HG03196 (cell line): ENCODE data around the gene SNRPD3.

Experiments
- ATAC-seq: cut with Tn5 transposase; IDR thresholded peaks from one replicate; pipeline ENCODE4 v1.9.1; 2021; ENCODE audit not compliant: unreplicated experiment

Gene SNRPD3

GRCh38 chr22:24566899-24567511 lies 11.2 kb downstream of the SNRPD3 start:
- ATAC-seq: no peak

DNA sequence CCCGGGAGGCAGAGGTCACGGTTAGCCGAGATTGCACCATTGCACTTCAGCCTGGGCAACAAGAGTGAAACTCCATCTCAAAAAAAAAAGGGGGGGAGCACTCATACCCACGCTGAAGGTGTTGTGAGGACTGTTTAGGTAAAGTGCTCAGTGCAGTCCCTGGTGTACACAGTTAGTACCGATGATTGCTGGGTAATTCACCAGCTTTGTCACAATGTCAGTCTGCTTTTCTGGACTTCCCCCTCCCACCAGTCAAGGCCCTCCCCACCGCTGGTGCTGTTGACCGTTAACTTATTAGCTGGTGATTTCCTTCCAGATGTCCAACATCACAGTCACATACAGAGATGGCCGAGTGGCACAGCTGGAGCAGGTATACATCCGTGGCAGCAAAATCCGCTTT lies 11.9 kb downstream of the SNRPD3 start:
- no peak for ATAC-seq

DNA sequence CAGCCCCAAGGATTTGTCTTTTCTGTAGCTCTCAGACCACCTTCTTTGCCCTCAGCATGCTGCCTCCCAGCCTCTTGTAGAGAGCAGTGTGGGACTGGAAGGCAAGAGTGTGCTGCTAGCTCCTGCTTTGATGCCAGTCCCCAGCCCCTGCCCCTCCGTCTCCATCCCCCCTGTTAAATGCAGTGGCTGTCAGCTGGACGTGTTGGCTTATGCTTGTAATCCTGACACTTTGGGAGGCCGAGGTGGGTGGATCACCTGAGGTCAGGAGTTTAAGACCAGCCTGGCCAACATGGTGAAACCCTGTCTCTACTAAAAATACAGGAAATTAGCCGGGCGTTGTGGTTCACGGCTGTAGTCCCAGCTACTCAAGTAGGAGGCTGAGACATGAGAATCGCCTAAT lies 15.5 kb downstream of the SNRPD3 start:
- no peak for ATAC-seq

DNA sequence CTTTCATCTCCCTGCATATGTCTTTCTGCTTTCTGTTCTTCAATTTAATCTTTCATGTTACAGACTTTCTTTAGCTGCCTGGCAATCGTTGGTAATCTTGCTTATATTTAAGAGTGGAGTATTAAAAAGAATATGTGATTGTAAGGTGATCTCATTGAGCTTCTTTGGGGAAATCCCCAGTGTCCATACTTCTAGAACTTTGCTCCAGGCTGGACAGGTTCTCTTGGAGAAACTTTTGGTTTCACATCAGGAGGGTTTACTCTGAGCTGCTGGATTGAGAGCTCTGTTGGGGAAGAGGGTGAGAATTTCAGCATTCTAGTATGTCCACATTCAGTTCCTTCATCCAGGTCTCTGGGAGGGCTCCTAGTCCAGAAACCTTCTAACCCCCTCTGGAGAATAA lies 21.0 kb downstream of the SNRPD3 start:
- ATAC-seq: no peak

DNA sequence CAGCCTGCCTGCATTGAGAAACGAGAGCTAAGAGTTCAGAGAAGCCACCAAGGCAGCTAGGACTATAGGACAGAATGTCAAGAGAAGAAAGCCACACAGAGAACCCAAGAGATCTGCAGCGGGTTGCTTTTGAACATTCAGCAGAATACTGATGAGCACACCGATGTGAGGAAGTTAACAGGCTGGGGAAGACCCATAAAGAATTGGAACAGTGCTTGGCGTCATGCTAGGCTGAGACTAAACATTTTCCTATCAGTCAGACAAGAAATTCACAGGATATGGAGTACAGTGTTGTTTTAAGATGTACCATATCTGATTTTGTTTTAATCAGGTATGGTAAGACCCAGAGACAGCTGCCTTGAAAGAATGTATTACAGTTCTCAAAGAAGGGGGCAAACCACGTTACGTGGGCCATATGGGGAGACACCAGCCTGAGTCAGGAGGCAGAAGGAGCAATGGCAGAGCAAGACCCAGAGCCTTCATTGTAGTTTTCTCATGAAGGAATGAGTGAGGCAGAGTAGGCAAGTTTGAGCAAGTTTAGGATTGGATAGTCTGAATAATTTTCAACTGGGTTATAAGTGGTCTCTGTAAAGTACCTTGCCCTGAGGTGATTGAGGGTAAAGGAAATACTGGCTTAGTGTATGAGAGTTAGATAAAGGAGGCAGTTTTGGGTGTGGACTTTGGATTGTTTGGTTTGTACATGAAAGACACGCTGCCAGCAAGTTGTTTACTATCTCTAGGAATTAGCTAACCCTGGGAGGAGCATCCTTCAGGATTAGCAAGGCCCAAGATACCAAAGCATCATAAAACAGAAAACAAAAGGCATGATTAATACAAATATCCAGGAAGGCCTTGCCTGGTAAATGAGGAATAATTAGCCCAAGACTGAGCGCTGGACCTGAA lies 22.8 kb downstream of the SNRPD3 start:
- no peak for ATAC-seq

DNA sequence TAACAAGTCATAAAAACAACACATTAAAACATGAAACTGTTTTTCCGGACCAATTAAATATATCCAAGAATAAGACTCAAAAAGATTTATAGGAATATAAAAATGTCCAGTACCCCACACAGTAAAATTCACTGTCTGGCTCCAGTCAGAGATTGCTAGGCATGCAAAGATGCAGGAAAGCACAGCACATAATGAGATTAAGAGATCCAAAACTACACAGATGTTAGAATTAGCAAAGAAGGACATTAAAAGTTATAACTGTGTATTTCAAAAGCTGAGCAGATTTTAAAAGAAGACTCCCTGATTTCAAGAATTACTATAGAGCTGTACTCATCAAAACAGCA lies 23.4 kb downstream of the SNRPD3 start:
- ATAC-seq: no peak

DNA sequence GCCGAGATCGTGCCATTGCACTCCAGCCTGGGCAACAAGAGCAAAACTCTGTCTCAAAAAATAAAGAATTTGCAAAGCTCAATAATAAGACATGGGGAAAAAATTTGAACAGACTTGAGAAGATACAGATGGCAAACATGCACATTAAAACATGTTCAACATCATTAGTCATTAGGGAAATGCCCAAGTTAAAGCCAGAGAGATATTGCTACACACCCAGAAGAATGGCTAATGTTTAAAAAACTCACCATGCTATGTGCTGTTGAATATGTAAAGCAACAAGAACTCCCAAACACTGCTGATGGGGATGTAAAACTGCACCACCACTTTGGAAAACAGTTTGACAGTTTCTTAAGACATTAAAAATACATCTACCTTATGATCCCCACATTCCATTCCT lies 24.5 kb downstream of the SNRPD3 start:
- no peak for ATAC-seq

DNA sequence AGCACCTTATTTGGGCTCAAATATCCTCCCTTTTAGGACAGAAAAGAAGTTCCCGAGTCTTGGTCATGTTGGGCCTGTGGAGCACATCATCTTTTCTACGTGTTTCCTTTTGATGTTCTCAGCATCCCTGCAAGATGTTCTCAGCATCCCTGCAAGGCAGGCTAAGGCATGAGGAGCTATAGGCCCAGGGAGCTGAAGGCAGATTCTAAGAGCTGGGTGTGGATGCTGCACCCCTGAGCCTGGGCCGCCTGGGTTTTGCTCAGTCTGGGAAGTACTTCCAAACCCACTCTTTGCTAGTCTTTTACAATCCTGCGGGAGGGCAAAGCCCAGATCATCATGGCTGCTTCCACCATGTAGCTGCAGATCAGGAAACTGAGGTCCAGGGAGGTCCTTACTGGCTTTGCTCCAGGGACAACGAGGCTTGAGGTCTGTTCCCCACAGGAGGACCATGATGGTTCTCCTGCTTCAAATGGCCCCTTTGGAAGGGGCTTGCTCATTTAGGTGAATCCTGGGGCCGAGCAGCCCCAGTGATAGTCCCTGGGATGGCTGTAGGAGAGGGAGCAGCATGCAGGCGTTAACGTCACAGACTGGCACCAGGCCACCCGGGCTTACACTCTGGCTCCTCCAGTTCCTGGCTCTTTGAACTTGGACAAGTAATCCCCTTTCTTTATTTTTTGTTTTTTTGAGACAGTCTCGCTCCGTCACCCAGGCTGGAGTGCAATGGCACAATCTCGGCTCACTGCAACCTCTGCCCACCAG lies 26.4 kb downstream of the SNRPD3 start:
- no peak for ATAC-seq

- ATAC-seq: no peak
Measured at GRCh38 chr22:24583221-24584165, 27.7 kb downstream of the SNRPD3 start.

GRCh38 chr22:24584166-24584790 lies 28.5 kb downstream of the SNRPD3 start:
- ATAC-seq: no peak

GRCh38 chr22:24584871-24585411 lies 29.1 kb downstream of the SNRPD3 start:
- ATAC-seq: no peak

- ATAC-seq: no peak
Measured at GRCh38 chr22:24585461-24585860, 29.7 kb downstream of the SNRPD3 start.

GRCh38 chr22:24585927-24586546 lies 30.2 kb downstream of the SNRPD3 start:
- no peak for ATAC-seq

DNA sequence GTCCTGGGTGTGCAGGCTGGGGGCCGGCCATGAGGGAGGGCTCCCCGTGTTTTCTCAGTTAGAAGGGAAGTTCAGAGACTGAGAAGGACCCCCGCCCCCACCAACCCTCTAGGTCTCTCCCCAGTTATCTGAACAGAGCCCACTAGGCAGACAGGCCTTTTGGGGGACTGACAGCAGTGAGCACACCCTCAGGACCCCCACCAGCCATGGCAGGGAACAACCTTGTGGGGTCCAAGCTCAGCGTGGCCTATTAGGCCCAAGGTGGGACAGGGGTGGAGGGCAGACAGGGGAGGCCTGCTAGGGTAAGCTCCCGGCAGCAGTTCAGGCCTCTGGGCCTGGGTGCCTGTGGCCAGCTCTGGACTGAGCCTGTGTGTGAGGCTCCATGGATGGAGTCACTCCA lies 31.5 kb downstream of the SNRPD3 start:
- ATAC-seq: no peak

DNA sequence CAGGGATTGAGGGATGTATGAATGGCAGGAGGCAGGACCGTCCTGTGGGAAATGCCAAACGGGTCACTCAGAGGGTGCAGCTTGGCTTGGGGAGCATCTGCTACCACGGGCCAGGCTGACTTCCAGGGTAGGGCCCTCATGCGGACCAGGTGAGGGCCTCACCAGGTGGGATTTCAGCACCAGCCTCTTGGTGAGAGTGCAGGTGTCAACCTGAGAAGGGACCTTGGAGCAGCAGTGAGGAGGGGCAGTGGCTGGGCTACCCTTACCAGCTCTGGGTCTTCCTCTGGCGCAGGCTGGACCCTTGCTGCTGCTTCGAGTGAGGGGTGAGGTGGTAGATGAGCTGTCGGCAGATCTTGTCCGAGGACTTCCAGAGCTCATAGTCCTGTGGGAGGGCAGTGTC lies 32.1 kb downstream of the SNRPD3 start:
- ATAC-seq: no peak

GRCh38 chr22:24588381-24588756 lies 32.6 kb downstream of the SNRPD3 start:
- ATAC-seq: no peak

- no peak for ATAC-seq
Measured at GRCh38 chr22:24588757-24589481, 33.1 kb downstream of the SNRPD3 start.

DNA sequence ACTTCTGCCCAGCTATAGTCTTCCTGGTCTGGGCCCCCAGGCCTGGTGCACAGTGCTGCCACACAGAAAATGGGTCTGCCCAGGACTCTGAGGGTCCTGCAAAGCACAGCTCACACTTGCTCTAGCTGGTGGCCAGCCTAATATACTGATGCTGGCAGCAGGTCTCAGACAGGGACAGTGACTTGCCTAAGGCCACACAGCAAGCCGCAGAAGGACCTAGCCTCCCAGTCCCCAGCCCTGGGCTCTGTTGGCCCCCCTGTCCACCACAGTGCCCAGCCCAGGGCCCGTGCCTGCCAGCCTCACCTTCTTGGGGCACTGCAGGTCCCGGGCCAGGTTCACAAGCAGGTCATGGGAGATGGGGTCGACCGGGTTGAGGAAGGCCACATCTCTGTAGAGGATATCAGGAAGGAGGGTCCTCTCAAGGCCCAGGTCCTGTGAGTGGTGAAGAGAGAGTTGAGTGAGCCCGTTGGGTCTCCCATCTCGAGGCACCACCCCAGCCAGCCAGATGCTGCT lies 33.8 kb downstream of the SNRPD3 start:
- no peak for ATAC-seq
